Stimulated activated CD4-positive, alpha-beta T cell treated with anti-CD3 and anti-CD28 coated beads, Interleukin-4, amount 100 ng/mL, for 24 hours (primary cell): ENCODE measurements around the gene CTDSP1.

Source experiments
- DNase-seq: peaks from one replicate; pipeline ENCODE4 v3.0.0-alpha.2; 2020

CTDSP1 gene

GRCh38 chr2:218399391-218400166 lies at the start of gene CTDSP1:
TSS of gene CTDSP1 (plus strand) at chr2:218399868. CDS start at chr2:218400091, 223 bp downstream.
- DNase-seq: peak; percentile 92

GRCh38 chr2:218354045-218354444 lies 45.6 kb upstream of the CTDSP1 start:
- no peak for DNase-seq

- DNase-seq: no peak
These were observed 44.7 kb upstream of the CTDSP1 start for GRCh38 chr2:218354850-218355443.

DNA sequence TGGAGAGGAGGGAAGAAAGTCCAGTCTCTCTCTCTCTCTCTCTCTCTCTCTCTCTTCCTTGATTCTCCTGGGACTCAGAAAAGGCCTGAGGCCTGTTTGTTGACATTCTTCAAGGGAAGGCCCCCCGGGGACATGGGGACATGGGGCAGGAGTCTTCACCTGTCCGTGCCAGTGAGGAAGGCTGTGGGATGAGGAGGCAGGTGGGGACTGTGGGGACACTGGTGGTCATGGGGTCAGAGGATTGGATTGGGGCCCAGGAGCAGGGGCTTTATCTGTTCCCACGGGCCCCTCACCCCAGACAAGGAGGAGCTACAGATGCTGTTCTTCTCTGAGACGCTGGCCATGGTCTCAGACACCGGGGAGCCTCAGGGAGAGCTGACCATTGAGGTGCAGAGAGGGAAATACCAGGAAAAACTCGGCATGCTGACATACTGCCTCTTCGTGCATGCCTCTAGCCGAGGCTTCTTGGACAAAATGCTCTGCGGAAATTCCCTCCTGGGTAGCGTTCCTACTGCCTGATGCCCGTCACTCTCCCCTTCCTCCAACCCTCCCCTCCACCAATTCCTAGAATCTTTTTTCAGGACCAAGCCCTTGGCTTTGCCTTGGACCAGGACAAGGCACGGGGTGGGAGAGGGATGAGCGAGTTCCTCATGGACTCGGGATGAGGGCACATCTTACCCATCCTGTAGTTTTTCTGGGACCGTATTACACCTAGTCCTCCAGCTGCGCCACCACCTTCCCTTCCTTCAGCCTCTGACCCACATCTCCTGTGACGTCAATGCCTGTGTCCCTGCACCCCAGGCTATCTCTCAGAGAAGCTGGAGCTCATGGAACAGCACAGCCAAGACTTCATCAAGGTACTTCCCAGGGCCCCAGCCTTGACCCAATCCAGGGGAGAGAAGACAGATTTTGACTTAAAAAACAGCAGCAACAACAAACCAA lies 42.2 kb upstream of the CTDSP1 start:
- DNase-seq: no peak

GRCh38 chr2:218360453-218360852 lies 39.2 kb upstream of the CTDSP1 start:
- no peak for DNase-seq

DNA sequence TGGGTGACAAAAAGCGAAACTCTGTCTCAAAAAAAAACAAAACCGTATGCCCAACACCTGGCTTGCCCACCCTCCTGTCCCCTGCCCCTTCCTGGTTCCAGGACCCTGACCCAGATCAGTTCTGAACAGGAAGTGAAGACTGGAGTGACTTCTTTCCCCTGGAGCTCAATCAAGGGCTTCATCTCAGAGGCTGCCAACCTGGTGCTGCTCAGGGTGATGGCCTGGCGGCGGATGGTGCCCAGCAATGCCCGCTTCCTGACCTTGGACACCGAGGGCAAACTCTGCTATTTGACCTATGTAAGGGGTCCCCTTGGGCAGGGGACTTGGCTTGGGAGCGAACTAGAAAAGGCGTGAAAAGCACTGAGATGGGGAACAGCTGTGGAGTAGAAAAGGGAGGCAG lies 37.1 kb upstream of the CTDSP1 start:
- DNase-seq: no peak

GRCh38 chr2:218363736-218364135 lies 35.9 kb upstream of the CTDSP1 start:
- DNase-seq: no peak

- DNase-seq: no peak
These were observed 35.5 kb upstream of the CTDSP1 start for GRCh38 chr2:218364196-218364595.

- DNase-seq: no peak
These were observed 32.9 kb upstream of the CTDSP1 start for GRCh38 chr2:218366621-218367414.

GRCh38 chr2:218367415-218368149 lies 32.1 kb upstream of the CTDSP1 start:
- peak; percentile 65 for DNase-seq

GRCh38 chr2:218368150-218368528 lies 31.5 kb upstream of the CTDSP1 start:
- no peak for DNase-seq

DNA sequence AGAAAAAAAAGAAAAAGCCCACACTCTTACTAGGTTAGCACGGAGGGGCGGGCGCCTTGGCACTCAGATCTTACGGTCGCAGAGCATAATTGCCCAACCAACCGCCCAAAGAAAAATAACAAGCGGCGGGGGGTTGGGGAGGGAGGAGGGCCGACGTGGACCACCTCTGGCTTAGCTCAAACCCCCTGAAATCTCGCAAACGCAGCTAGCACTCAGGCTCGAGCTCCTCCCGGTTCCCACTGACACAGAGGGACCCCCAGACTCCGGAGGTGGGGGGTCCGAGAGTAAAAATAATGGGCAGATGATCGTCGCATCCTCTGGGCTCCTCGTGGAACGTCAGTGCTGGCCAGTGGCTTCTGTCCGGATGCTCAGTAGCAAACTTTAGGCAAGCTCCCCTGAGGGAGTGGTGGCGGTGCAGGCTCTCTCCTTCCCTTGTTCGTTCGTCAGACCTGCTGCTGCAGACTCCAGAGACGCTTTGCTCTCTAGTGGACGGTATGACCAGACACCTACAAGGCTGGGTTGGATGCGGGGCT lies 31.0 kb upstream of the CTDSP1 start:
- DNase-seq: no peak

- DNase-seq: no peak
These were observed 30.3 kb upstream of the CTDSP1 start for GRCh38 chr2:218369330-218369729.

GRCh38 chr2:218370410-218371063 lies 29.1 kb upstream of the CTDSP1 start:
- DNase-seq: no peak

- no peak for DNase-seq
These were observed 27.7 kb upstream of the CTDSP1 start for GRCh38 chr2:218371983-218372350.

DNA sequence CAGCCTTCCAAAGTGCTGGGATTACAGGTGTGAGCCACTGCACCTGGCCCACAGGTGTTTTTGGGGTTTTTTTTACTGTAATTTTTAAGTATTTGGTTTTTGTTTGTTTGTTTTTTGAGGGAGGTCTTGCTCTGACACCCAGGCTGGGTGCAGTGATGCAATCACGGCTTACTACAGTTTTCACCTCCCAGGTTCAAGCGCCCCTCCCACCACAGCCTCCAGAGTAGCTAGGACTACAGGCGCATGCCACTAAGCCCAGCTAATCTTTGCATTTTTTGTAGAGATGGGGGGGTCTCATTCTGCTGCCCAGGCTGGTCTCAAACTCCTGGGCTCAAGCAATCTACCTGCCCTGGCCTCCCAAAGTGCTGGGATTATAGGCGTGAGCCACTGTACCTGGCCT lies 24.9 kb upstream of the CTDSP1 start:
- no peak for DNase-seq

DNA sequence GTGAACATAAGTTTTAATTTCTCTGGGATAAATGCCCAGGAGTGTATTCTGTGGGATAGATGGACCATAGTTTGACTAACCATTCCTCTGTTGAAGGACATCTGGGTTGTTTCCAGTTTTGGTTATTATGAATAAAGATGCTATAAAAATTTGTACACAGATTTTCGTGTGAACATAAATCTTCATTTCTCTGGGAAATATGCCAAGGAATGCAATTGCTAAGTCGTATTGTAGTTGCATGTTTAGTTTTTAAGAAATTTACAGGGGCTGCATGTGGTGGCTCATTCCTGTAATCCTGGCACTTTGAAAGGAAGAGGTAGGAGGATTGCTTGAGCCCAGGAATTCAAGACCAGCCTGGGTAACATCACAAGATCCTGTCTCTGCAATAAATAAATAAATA lies 24.5 kb upstream of the CTDSP1 start:
- DNase-seq: no peak

- DNase-seq: no peak
These were observed 21.6 kb upstream of the CTDSP1 start for GRCh38 chr2:218378053-218378452.

DNA sequence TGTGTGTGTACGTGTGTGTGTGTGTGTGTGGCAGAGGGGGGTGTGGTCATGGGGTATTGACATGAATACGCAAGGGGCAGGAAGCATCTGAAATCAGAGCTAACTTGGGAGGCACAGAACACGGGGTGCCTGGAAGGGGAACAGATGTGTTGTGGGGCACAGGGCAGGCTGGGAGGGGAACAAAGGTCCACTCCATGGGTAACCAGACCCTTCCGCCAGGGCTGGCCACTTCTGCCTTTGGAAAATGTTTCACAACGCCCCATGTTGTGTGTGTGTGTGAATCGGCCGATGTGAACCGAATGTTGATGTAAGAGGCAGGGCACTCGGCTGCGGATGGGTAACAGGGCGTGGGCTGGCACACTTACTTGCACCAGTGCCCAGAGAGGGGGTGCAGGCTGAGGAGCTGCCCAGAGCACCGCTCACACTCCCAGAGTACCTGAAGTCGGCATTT lies 17.7 kb upstream of the CTDSP1 start, which contains the start of gene SLC11A1:
SLC11A1 (plus strand) TSS at position 358 of the 451 bp plus-strand sequence. CDS start 96 bp downstream, outside the sequence.
- no peak for DNase-seq

- no peak for DNase-seq
These were observed 16.9 kb upstream of the CTDSP1 start for GRCh38 chr2:218382785-218383184.
